HCT116 (cell line): ENCODE measurements around the gene RNF31. TPM values are rescaled to one million over a fixed set of nuclear protein-coding genes. Genes with fewer than 3 reads are reported as not detected.

Experiments
- ATAC-seq: fragments of 200-7000 bp; cut with Tn5 transposase; 2 replicates; pipeline ENCODE4 v1.9.1; 2020; ENCODE audit warnings: mild to moderate bottlenecking, moderate library complexity
- BruUV-seq: library from RNA; stranded (reverse); fragments of 400-500 nt; replicated peaks from 2 replicates; lab custom pipeline; 2021; lab: Mats Ljungman, UMichigan
- CTCF ChIA-PET: fragments of 300-600 bp; sonication (Branson Sonifier 250); formaldehyde crosslinking; loops from one replicate; lab custom pipeline; 2021; ENCODE audit warnings: antibody characterized with exemption; lab: Charles Lee
- POLR2A ChIA-PET: fragments of 300-600, 350-600 bp; sonication (Branson Sonifier 250); formaldehyde crosslinking; loops from one replicate; lab custom pipeline; 2021; ENCODE audit warnings: antibody characterized with exemption; lab: Charles Lee
- RAD21 ChIA-PET, 2 experiments: fragments of 300-600 bp; sonication (Branson Sonifier 250); formaldehyde crosslinking; loops; one replicate each; lab custom pipeline; 2023; ENCODE audit warnings: low total read pairs in 2 of 2; ENCODE audit not compliant: uncharacterized antibody in 2 of 2, unreplicated experiment in 2 of 2, low non-redundant PET in 1 of 2; lab: Charles Lee
- DNase-seq: peaks from one replicate; pipeline ENCODE4 v3.0.0-alpha.2; 2010; ENCODE audit warnings: low read depth, low spot score
- H2AFZ ChIP-seq: fragments of 200-600 bp; shearing (Covaris generic), sonication (generic); 2 replicates; pipeline ENCODE4 v1.6.1; 2017; ENCODE audit warnings: low read depth, mixed run types, mixed read lengths, antibody characterized with exemption, low read length; ENCODE audit not compliant: poor library complexity, severe bottlenecking
- H3K27ac ChIP-seq: 2 replicates; pipeline ENCODE4 v1.5.1; 2012; ENCODE audit warnings: low read depth, low read length
- H3K27me3 ChIP-seq: fragments of 200-600 bp; sonication (generic); 2 replicates; pipeline ENCODE4 v1.6.1; 2016; ENCODE audit warnings: mixed run types, low read length, mixed read lengths; ENCODE audit not compliant: insufficient read depth
- H3K36me3 ChIP-seq, 2 experiments: fragments of 200-500 bp in 1 of 2; fragments of 200-600 bp in 1 of 2; sonication (Bioruptor generic) in 1 of 2; sonication (generic) in 1 of 2; 2 replicates each; pipeline versions ENCODE4 v1.5.1 to v1.6.1; 2014 to 2016; ENCODE audit warnings: low read length in 2 of 2, inconsistent platforms in 1 of 2, mixed read lengths in 1 of 2, mixed run types in 1 of 2; ENCODE audit not compliant: insufficient read depth in 2 of 2, control insufficient read depth in 1 of 2
- H3K4me1 ChIP-seq, 2 experiments: fragments of 200-600 bp in 1 of 2; sonication (generic) in 1 of 2; 2 replicates each; pipeline versions ENCODE4 v1.5.1 to v1.6.1; 2012 to 2017; ENCODE audit warnings: low read length in 2 of 2, inconsistent platforms in 1 of 2, mild to moderate bottlenecking in 1 of 2, mixed read lengths in 1 of 2, mixed run types in 1 of 2, moderate library complexity in 1 of 2; ENCODE audit not compliant: insufficient read depth in 2 of 2, control insufficient read depth in 1 of 2
- H3K4me2 ChIP-seq: fragments of 200-600 bp; sonication (generic); 2 replicates; pipeline ENCODE4 v1.6.1; 2017; ENCODE audit warnings: mixed run types, low read length, mixed read lengths
- H3K4me3 ChIP-seq, 2 experiments: fragments of 200-600 bp in 1 of 2; sonication (generic) in 1 of 2; replicated peaks in 1 of 2; 2 replicates each; pipeline ENCODE4 v1.5.1; 2011 to 2016; ENCODE audit warnings: low read length in 2 of 2, control low read depth in 1 of 2, low read depth in 1 of 2, mild to moderate bottlenecking in 1 of 2, mixed read lengths in 1 of 2, mixed run types in 1 of 2
- H3K79me2 ChIP-seq: fragments of 200-600 bp; sonication (generic); 2 replicates; pipeline ENCODE4 v1.6.1; 2017; ENCODE audit warnings: mild to moderate bottlenecking, mixed run types, low read length, moderate library complexity, mixed read lengths; ENCODE audit not compliant: insufficient read depth
- H3K9ac ChIP-seq: fragments of 200-600 bp; sonication (generic); 2 replicates; pipeline ENCODE4 v1.6.1; 2016; ENCODE audit warnings: low read length, mixed read lengths
- H3K9me2 ChIP-seq: fragments of 200-600 bp; sonication (generic), shearing (Covaris generic); 2 replicates; pipeline ENCODE4 v1.6.1; 2017; ENCODE audit warnings: mixed run types, mild to moderate bottlenecking, moderate library complexity; ENCODE audit not compliant: insufficient read depth
- H3K9me3 ChIP-seq, 2 experiments: fragments of 200-500 bp in 1 of 2; fragments of 200-600 bp in 1 of 2; sonication (Bioruptor generic) in 1 of 2; sonication (generic) in 1 of 2; 2 replicates each; pipeline ENCODE4 v1.6.1; 2014 to 2017; ENCODE audit warnings: low read length in 2 of 2, mixed read lengths in 2 of 2, inconsistent platforms in 1 of 2, low read depth in 1 of 2, mild to moderate bottlenecking in 1 of 2, mixed run types in 1 of 2, moderate library complexity in 1 of 2; ENCODE audit not compliant: control insufficient read depth in 1 of 2, insufficient read depth in 1 of 2
- H4K20me1 ChIP-seq: fragments of 200-600 bp; sonication (generic), shearing (Covaris generic); 2 replicates; pipeline ENCODE4 v1.6.1; 2017; ENCODE audit warnings: mixed run types, mild to moderate bottlenecking, moderate library complexity; ENCODE audit not compliant: insufficient read depth
- JUND ChIP-seq: IDR thresholded peaks from 2 replicates; pipeline ENCODE4 v1.6.1; 2012
- intact Hi-C: fragments of 100-400 bp; cut with micrococcal nuclease; formaldehyde crosslinking; loops from 2 replicates; pipeline ENCODE4 v1.10.0; 2022
- total RNA-seq: library from RNA; stranded (reverse); gene quantifications from one replicate; pipeline ENCODE4 v1.2.1, GENCODE V29; 2021; ENCODE audit not compliant: unreplicated experiment
- TF ChIP-seq, protein P1 (sequence below), 3 experiments: fragments of 200-600 bp in 1 of 3; sonication (generic) in 1 of 3; IDR thresholded peaks in 2 of 3; conservative IDR thresholded peaks in 1 of 3; 2 replicates each; pipeline ENCODE4 v1.5.1; 2012 to 2017; ENCODE audit warnings: low read depth in 2 of 3, low read length in 2 of 3, antibody characterized with exemption in 1 of 3, borderline replicate concordance in 1 of 3, control low read depth in 1 of 3, mild to moderate bottlenecking in 1 of 3, mixed read lengths in 1 of 3, mixed run types in 1 of 3, moderate library complexity in 1 of 3; ENCODE audit not compliant: insufficient read depth in 1 of 3
- TF ChIP-seq, protein P2 (sequence below): IDR thresholded peaks from 2 replicates; pipeline ENCODE4 v1.6.1; 2012; ENCODE audit warnings: low read depth

The RNF31 gene
- total RNA-seq, 1 experiment from 2014 or later, result 78.0 TPM

DNA sequence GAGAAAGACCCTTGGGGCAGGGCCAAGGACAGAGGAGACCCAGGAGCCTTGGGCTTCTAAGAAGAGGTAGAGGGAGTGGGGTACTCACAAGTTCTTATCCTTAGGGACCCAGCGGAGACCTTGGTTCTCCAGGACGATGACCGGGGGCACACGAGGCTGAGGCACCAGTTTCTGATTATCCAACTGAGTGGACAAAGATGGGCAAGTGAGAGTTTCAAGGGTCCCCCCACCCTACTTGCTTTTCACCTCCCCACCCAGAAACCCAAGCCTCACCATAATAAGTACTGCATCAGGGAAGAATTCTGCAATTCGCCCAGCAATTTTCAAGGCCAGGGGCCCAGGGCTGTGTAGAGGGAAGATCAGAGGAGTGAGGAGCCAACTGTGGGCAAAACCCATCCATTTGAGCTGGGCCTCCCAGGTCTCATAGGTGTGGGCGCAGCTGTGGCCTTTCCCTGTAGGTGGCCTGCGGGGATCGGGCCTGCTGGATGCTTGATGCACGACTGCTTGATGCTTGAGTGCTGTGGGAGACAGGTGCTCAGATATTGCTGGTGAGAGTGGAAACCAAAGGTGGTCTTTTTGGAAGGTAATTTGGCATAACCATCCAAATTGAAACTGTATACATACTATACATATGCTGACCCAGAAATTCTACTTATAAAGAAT lies 7.9 kb upstream of the RNF31 start:
- H4K20me1 ChIP-seq, result no peaks in the 10 kb centered on the region
- BruUV-seq, result no TSS peak
- no peaks in the 10 kb centered on the region for H3K9me2 ChIP-seq
- ChIA-PET CTCF (interaction anchor here (0.6 to 2.0 kb wide), 2 partner anchors 31 to 81 kb away, joined by 3 to 7 read pairs; no protein-coding TSS in a partner anchor), POLR2A (interaction anchor here (1.3 to 2.9 kb wide), 3 partner anchors 7 to 25 kb away, joined by 4 to 36 read pairs (median 7); partner anchors contain the start of genes DCAF11, IRF9, NRL and PSME2), RAD21 (no interaction called here)
- TF ChIP-seq, protein P1, sequence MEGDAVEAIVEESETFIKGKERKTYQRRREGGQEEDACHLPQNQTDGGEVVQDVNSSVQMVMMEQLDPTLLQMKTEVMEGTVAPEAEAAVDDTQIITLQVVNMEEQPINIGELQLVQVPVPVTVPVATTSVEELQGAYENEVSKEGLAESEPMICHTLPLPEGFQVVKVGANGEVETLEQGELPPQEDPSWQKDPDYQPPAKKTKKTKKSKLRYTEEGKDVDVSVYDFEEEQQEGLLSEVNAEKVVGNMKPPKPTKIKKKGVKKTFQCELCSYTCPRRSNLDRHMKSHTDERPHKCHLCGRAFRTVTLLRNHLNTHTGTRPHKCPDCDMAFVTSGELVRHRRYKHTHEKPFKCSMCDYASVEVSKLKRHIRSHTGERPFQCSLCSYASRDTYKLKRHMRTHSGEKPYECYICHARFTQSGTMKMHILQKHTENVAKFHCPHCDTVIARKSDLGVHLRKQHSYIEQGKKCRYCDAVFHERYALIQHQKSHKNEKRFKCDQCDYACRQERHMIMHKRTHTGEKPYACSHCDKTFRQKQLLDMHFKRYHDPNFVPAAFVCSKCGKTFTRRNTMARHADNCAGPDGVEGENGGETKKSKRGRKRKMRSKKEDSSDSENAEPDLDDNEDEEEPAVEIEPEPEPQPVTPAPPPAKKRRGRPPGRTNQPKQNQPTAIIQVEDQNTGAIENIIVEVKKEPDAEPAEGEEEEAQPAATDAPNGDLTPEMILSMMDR (IDR thresholded peaks at IDR 0.05 in 2 of 3, conservative IDR thresholded peaks at IDR 0.05 in 1 of 3; ENCODE audit: borderline replicate concordance in 1 of 3, insufficient read depth in 1 of 3, low read depth in 2 of 3, low read length in 2 of 3), result peak in 2 of 3 experiments; percentile 27 to 30; a peak in 3 of 6 replicates
- TF ChIP-seq, protein P2, sequence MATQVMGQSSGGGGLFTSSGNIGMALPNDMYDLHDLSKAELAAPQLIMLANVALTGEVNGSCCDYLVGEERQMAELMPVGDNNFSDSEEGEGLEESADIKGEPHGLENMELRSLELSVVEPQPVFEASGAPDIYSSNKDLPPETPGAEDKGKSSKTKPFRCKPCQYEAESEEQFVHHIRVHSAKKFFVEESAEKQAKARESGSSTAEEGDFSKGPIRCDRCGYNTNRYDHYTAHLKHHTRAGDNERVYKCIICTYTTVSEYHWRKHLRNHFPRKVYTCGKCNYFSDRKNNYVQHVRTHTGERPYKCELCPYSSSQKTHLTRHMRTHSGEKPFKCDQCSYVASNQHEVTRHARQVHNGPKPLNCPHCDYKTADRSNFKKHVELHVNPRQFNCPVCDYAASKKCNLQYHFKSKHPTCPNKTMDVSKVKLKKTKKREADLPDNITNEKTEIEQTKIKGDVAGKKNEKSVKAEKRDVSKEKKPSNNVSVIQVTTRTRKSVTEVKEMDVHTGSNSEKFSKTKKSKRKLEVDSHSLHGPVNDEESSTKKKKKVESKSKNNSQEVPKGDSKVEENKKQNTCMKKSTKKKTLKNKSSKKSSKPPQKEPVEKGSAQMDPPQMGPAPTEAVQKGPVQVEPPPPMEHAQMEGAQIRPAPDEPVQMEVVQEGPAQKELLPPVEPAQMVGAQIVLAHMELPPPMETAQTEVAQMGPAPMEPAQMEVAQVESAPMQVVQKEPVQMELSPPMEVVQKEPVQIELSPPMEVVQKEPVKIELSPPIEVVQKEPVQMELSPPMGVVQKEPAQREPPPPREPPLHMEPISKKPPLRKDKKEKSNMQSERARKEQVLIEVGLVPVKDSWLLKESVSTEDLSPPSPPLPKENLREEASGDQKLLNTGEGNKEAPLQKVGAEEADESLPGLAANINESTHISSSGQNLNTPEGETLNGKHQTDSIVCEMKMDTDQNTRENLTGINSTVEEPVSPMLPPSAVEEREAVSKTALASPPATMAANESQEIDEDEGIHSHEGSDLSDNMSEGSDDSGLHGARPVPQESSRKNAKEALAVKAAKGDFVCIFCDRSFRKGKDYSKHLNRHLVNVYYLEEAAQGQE, result no peak
- no peak for TF ChIP-seq JUND
- no peak overlapping the region for H3K9ac ChIP-seq
- intact Hi-C loops, result no loop called here
- no peak overlapping the region for H2AFZ ChIP-seq
- ATAC-seq (no peak), DNase-seq (no peak)
- peak overlapping the region; percentile 91; the same call in 1 of the 2 replicates for H3K27ac ChIP-seq
- peak overlapping the region; percentile 66 to 87; a peak in 3 of 4 replicates for H3K4me3 ChIP-seq
- H3K36me3 ChIP-seq, result peaks cover 21 to 25% of the 10 kb centered on the region in 2 experiments
- no peaks in the 10 kb centered on the region for H3K9me3 ChIP-seq
- no peaks in the 10 kb centered on the region for H3K27me3 ChIP-seq
- peak overlapping the region; percentile 91 for H3K4me2 ChIP-seq
- peaks cover 26 to 48% of the 10 kb centered on the region in 2 experiments for H3K4me1 ChIP-seq
- H3K79me2 ChIP-seq, result peaks cover 45% of the 10 kb centered on the region
